Activated T-helper 1 cell treated with anti-CD3 and anti-CD28 coated beads, Interleukin-2, amount 50 U/mL, for 16 hours (primary cell): ENCODE data around the gene TANGO2.

Experiments used
- DNase-seq, 2 donors: peaks; one replicate each; pipeline ENCODE4 v3.0.0-alpha.2; 2020; ENCODE audit warnings: low read depth in 1 of 2, low spot score in 1 of 2

Gene TANGO2

GRCh38 chr22:20084547-20085413 is 63.9 kb downstream of the TANGO2 start:
- no peak for DNase-seq

DNA sequence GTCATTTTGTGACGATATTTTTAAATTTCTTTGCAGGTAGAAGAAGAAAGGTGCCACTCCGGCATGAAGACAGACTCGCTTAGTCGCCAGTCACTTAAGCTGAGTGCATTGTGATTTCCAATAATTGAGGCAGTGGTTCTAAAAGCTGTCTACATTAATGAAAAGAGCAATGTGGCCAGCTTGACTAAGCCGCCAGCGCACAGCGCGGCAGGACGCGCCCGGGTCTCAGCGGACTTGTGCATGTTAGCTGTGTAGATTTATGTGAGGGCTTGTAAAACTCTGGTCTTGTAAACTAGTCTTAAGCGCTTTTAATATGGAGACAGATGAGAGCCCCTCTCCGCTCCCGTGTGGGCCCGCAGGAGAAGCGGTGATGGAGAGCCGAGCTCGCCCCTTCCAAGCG is 64.7 kb downstream of the TANGO2 start:
- no peak for DNase-seq

GRCh38 chr22:20086101-20086599 is 65.2 kb downstream of the TANGO2 start:
- no peak for DNase-seq

DNA sequence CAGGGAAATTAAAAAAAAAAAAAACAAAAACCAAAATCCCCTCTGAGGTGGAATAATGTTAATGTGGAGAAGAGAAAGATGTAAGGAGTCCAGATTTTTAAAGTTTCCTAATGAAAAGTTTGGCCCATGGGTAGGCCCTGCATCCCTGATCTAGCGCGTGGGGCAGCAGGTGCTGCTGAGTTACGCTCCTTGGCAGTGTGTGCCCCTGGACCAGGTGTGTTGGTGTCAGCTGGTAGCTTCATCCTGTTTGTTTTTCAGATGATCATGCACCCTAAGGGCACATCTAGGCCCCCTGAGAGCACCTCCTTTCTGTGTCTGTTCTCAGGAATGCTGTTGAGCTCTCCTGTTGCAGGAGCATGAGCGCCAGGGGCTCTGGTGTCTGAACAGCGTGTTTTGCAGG is 65.9 kb downstream of the TANGO2 start:
- no peak for DNase-seq

DNA sequence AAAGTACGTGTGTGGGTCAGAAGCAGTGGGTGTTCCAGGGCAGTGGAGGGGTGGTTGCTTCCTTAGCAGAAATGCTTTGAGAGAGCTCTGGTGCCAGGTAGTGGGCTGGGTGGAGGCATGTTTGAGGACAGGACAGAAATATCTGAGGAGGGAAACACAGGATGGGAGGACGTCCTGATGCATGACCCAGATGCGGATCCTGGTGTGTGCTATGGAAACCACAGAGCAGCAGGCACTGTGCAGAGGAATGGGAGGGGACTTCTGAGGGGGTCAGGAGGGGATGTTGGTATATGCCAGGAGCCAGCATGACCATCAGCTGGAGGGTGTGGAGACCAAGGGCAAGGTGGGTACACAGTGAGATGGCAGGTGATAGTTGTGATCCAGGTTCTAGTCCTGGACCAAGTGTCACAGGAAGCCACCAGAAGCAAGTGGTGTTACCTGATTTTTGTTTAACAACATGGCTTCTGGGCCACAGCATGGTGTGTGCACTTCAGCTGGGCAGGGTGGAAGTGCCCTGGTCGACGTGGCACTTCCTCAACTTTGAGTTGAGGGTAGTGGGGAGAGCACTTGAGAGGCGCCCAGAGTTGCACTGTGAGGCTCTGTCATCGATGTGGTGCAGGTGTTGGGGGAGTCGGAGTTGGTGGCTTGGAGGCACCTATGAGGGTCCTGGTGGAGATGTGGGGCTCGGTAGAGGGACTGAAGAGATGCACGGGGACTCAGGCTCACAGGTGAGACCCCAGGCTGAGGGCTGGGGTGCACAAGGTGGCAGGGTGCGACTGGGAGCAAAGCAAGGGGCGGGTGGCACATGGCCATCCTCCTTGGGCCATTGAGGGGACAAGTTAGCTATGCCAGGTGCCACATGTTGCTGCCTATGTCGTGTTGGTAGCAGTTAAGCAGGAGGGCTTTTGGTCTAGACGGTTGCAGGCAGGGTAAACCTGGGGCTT is 66.7 kb downstream of the TANGO2 start:
- no peak for DNase-seq

DNA sequence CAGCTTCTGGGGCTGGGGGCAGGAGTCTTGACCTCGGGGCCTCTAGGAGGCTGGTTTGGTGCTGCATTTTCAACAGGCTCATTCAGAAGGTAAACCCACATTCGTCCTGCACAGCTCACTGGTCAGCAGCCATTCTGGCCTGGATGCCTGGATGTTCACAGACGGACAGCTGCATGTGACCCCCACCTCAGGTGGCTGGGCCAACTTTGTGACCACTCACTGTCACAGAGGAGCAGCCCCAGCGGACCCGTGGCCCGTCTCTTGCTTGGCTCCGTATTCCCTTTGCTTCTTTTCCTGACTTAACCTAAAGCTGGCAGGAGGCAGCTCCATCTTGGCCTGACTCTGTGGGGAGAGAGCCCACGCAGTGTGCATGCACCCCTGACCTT is 67.3 kb downstream of the TANGO2 start:
- no peak for DNase-seq

GRCh38 chr22:20089226-20089976 is 68.5 kb downstream of the TANGO2 start:
- no peak for DNase-seq

DNA sequence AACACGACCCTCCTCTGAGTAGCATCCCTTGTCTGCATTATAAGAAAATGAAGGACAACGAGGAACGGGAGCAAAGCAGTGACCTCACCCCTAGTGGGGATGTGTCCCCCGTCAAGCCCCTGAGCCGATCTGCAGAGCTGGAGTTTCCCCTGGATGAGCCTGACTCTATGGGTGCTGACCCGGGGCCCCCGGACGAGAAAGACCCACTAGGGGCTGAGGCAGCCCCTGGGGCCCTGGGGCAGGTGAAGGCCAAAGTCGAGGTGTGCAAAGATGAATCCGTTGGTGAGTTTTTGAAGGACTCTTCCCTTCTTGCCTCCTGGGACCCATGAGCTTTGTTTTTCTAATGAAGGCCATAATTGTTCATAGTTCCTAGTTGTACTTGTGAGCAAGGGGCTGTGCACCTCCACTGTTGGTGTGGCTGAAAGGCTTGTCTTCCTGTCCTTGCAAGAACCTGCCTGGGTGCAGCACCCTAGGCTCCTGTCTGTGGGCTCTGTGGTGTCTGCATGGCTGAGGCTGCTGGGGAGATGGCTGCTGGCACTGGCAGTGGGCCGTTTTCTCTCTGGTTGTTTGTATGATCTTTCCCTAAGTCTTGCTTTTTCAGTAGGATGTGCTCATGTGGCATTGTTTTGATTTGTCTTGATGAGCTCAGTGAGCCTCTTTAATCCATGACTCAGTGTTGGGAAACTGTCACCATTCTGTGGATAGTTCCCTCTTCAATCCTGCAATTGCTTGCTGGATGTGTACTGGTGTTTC is 69.2 kb downstream of the TANGO2 start:
- DNase-seq = no peak

- no peak for DNase-seq
Measured at GRCh38 chr22:20090730-20091240, 69.9 kb downstream of the TANGO2 start.

GRCh38 chr22:20091690-20092476 is 71.0 kb downstream of the TANGO2 start:
- DNase-seq = no peak

DNA sequence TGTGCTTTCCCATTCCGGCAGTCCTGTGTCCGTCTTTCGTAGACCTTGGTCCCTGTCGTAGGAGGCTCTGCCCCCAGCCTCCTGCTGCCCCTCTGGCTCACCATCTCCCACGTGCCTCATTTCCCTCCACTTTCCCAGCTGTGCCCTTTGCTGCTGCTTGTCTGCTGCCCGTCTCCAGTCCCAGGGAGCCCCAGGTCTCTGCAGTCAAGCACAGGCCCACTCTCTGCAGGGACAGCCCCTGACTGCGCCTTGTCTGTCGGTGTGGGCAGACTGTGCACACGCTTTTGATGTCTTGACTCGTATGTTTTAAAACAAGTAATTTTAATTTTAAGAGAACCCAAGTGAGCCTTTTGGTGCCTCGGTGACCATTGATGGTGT is 71.6 kb downstream of the TANGO2 start:
- DNase-seq = no peak

- DNase-seq = no peak
Measured at GRCh38 chr22:20093418-20094196, 72.7 kb downstream of the TANGO2 start.

GRCh38 chr22:20094197-20094807 is 73.4 kb downstream of the TANGO2 start:
- no peak for DNase-seq

- no peak for DNase-seq
Measured at GRCh38 chr22:20095521-20095920, 74.6 kb downstream of the TANGO2 start.

DNA sequence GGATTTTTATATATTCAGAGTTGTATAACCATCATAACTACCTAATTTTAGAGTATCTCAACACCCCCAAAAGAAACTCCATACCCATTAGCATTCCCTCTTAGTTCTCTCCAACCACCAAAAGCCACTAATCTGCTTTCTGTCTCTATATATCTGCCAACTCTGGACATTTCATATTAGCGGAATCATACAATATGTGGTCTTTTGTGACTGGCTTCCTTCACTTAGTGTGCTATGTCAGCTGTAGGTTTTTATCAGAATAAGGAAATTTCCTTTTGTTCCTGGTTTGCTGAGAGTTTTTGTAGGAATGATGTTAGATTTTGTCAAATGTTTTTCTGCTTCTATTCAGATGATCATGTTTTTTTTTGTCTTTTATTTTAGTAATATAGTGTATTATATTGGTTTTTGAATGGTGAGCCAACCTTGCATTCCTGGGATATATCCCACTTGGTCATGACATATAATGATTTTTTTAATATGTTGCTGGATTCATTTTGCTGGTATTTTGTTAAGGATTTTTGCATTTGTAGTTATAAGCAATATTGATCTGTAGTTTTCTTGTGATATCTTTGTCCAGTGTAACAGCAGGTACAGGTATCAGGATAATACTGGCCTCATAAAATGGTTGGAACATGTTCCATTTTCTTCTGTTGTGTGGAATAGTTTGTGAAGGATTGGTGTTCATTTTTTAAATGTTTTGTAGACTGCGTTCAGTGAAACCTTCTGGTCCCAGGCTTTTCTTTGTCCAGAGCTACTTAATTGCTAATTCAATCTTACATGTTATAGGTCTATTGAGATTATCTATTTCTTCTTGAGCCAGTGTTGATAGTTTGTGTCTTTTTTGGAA is 75.9 kb downstream of the TANGO2 start:
- DNase-seq = no peak

DNA sequence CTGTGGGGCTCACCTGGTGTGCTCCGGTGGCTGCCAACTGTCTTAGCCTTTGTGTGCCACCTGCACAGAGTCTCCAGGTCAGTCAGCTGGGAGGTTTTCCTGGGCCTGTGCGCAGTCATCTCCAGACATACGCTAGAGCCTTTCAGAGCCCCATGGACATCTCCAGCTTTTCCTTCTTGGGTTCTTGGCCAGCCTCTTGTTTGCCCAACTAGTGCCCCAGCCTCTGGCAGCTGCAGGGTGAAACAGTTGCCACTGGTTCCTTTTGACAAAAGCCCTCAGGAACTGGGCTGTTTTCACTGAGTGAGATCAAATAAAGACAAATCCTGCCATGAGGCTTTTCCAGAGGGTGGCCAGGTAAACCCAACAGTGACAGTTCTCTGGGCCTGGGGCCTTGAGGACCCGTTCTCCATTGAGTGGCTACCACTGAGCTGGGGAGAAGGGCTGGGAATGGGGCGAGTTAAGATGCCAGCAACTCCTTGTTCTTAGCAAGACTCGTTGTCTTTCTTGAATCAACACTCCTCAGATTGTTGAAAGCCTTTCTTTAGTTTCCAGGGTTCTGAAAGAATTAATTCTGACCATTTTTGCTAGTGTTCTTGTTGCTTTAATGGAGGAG is 78.3 kb downstream of the TANGO2 start:
- DNase-seq = no peak

DNA sequence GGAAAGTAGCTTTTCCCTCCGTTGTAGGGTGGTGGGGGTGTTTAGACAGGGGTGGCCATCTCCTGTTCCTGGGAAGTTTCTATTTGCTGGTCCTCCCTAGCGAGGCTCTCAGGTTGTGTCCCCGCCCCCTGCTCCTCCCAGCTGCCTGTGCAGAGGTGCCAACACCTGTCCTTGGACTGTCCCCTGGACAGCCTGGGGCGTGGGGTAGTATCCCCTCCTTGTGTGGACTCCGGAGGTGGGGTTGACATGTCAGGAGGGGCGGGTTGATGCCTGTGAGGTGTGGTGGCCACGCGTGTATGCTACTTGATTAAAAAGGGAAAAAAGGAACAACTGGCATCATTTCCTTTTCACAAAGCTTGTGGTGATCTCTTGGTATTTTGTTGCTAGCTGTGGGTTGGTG is 80.7 kb downstream of the TANGO2 start:
- no peak for DNase-seq
